NCI-H1930 (cell line): ENCODE measurements around the gene CDK13.
"Not testable (repeated sequence)": the region's sequence is repeated elsewhere in the genome, so short reads cannot be mapped to it uniquely, and the experiment has no call there.

ENCODE experiments used
- DNase-seq, 2 experiments: peaks; one replicate each; lab custom pipeline; 2025; lab: John Stamatoyannopoulos, UW

The CDK13 gene

DNA sequence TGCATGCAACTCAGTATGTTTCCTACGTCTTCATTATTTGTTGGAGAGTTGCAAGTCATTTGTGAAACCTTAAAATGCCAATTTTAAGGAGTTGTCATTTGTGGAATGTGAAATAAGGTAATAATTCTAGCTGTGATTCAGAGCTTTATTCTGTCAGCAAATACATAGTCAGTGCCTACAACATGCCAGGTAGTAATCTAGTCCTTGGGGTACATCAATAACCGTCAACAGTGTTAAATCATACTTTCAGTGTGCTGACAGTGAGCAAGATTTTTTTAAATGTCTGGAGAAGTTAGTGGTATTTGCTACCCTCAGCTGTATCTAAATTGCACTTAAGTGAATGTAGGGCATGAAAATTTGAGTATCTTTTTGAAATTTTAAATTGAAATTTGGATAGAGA is 147.7 kb downstream of the CDK13 start:
- DNase-seq: no peak

DNA sequence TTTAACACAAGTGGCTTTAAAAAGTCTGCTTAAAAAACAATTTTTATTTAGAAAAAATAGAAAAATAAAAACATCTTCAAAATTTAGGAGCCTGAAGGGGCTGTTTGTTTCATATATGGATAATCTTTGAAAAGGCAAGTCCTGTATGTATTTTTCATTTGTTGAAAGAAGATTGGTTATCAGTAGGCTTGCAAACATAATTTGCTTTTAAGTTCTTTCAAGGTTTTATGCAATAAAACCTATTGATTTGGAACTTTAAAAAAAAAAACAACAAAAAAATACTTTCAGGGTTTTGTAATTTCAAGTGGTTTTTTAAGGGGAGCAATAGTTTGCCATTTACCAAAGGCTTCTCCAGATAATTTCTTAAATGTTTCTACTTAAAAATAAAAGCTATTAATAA is 148.8 kb downstream of the CDK13 start:
- DNase-seq: no peak

DNA sequence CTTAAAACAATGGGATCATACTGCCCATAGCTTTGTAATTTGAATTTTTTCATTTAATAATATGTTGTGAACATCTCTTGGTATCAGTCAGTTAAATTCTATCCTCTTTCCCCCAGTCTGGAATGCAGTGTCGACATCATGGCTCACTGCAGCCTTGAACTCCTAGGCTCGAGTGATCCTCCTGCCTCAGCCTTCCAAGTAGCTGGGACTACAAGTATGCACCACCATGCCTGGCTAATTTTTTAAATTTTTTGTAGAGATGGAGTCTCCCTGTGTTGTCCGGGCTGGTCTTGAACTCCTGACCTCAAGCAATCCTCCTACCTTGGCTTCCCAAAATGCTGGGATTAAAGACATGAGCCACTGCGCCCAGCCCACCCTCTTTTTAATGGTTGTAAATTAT is 149.8 kb downstream of the CDK13 start:
- no peak for DNase-seq

DNA sequence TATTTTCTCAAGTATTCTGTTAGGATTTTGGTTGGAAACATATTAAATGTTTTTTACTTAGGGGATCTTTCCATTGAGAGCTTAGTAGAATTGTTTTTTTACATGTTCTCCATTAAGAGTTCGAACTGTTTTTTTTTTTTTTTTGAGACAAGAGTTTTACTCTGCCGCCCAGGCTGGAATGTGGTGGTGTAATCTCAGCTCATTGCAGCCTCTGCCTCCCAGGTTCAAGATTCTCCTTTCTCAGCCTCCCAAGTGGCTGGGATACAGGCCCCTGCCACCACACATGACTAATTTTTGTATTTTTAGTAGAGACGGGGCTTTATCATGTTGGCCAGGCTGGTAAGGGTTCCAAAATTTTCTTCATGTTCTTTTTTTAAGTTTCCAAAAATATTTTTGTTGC is 151.1 kb downstream of the CDK13 start:
- DNase-seq: no peak

DNA sequence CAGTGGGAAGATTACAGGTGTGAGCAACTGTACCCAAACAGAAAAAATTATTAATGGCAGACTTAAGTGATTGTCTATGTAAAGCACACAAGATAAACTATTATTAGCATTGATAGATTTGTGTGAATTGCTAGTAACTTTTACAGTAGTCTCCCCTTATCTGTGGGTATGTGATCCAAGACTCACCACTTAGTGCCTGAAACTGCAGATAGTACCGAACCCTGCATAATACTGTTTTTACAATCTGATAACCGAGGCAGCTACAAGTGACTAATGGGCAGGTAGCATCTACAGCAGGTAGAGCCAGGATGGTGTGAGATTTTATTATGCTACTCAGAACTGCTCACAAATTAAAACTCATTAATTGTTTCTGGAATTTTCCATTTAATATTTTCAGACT is 152.8 kb downstream of the CDK13 start:
- DNase-seq: no peak

DNA sequence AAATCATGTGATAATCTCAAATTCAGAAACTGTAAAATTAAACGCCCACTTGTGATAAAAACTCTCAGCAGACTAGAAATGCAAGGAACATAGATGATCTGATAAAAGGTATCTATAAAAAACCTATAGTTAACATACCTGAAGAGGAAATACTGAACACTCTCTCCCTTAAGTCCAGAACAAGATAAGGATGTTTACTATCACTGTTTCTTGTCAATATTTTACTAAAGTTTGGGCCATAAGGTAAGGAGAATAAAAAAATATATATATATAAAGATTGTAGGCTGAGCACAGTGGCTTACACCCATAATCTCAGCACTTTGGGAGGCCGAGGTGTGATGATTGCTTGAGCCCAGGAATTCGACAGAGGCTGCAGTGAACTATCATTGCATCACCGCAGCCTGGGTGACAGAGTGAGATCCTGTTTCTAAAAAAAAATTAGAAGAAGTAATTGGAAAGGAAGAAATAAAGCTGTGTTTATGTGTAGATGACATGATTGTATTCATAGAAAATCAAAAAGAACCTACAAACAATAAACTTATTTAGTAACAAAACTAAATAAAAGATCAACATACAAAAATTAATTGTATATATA is 155.9 kb downstream of the CDK13 start:
- no peak for DNase-seq

DNA sequence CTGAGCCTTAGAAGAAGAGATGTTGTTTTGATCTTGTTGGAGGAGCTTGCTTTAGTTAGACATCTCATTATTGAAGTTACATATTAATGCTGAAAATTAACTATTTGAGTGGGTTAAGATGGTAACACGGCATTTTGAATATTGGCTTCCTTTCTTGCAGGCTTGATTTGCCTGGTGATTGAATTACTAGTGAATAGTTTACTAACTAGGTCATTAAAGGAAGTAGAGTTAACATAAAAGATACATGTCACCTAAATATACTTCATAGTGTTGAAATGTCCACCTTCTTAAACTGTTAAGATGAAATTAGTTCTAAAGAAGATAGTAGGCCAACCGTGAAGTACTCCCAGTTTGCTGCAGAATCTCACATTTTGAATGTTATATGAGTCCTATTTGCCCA is 165.9 kb downstream of the CDK13 start:
- no peak for DNase-seq

DNA sequence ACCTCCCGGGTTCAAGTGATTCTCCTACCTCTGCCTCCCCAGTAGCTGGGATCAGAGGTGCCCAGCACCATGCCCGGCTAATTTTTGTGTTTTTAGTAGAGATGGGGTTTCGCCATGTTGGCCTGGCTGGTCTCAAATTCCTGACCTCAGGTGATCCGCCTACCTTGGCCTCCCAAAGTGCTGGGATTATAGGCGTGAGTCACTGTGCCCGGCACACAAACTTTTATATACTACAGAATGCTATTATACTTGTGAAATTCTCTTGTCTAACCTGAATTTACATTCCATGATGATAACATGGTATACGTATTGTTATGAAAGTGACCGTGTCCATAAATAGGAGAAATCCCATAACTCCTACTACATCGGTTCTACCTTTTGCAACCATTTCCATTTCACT is 167.1 kb downstream of the CDK13 start:
- DNase-seq: not testable (repeated sequence)

DNA sequence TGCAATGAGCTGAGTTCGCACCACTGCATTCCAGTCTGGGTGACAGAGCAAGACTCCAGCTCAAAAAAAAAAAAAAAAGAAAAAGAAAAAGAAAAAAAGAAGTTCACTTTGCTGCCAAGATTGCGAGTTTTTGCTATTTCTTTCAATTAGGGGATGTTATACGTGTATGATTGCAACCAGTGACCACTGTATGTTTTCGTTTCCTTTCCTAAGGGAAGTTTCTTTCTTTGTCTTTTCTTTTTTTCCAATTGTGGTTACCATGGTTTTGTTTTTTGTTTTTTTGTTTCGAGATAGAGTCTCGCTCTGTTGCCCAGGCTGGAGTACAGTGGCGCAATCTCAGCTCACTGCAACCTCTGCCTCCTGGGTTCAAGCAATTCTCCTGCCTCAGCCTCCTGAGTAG is 168.1 kb downstream of the CDK13 start:
- DNase-seq: not testable (repeated sequence)

DNA sequence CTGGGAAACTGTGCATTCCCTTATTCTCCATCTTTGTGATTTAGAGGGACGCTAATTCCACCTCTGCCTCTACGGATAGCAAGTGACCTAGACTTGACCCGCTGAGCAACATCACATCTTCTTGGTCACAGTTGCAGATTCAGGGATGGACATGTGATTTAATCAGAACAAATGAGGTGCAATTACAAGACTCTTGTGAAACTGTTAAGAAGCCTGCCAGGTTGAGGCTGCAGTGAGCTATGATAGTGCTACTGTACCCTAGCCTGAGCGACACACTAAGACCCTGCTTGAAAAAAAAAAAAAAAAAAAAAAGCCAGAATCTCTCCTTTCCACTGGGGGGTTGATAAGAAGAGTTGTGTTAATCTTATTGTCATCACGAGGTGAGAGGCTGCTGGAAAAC is 170.0 kb downstream of the CDK13 start:
- DNase-seq: no peak

DNA sequence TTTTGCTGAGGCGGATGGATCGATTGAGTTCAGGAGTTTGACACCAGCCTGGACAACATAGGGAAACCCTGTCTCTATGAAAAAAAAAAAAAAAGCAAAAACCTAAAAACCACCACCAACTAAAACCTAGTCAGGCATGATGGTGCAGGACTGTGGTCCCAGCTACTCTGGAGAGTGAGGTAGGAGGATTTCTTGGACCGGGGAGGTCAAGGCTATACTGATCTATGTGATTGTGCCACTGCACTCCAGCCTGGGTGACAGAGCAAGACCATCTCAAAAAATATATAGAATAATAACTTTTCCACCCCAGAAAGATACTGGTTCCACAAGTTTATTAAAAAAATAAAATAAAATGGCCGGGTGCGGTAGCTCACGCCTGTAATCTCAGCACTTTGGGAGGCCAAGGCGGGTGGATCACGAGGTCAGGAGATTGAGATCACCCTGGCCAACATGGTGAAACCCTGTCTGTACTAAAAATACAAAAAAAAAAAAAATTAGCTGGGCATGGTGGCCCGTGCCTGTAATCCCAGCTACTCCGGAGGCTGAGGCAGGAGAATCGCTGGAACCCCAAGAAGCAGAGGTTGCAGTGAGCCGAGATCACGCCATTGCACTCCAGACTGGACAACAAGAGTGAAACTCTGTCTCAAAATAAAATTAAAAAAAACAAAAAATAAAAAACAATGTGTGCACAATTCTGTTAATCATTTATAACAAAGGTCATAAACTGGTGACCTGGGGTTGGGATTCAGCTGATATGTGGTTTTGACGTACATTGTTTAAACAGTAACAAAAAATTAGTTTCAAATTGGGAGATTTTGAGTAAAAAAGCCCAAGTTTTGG is 172.3 kb downstream of the CDK13 start:
- DNase-seq: not testable (repeated sequence)

DNA sequence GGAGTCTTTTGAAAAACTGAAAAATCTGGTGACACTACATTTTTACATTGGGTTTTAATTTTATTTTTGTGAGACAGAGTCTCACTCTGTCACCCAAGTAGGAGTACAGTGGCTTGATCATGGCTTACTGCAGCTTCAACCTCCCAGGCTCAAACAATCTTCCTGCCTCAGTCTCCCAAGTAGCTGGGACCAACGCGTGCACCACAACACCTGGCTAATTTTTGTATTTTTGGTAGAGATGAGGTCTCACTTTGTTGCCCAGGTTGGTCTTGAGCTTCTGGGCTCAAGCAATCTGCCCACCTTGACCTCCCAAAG is 172.8 kb downstream of the CDK13 start:
- DNase-seq: no peak

DNA sequence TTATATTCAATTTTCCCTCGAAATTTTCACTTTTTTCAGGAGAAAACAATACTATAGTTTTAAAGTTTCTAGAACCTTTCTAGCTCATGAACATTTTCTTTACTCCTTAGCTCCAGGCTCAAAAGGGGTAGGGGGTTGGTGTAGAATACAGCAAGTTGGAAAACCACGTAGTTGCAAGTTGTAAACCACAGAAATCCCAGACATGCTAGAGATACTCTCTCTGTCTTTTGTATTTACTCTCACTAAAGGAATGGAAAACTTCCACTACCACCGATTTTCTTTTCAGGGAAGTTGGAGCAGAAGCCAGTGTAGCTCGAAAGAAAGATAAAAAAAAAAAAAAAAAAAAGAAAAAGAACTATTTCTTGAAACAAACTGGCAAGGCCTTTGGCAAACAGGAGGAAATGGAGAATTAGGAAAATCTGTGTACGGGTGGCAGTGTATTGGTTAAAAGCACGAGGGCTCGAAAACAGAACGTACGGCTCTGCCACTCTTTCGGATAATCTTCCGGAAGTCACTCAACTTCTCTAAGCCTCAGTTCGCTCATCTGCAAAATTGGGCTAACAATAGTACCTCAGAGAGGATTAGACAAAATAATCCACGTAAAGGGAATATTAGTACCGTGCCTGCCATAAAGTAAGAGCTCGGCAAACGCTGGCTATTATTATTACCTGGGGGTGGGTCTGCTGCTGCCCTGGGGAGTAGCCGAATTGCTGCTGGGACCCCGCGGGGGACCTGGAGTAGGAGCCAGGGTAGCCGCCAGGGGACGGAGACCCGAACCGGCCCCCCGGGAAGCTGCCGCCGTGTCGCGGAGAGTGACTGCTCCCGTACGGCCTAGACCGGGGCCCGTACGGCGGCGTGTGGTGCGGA is 183.7 kb downstream of the CDK13 start:
- no peak for DNase-seq

DNA sequence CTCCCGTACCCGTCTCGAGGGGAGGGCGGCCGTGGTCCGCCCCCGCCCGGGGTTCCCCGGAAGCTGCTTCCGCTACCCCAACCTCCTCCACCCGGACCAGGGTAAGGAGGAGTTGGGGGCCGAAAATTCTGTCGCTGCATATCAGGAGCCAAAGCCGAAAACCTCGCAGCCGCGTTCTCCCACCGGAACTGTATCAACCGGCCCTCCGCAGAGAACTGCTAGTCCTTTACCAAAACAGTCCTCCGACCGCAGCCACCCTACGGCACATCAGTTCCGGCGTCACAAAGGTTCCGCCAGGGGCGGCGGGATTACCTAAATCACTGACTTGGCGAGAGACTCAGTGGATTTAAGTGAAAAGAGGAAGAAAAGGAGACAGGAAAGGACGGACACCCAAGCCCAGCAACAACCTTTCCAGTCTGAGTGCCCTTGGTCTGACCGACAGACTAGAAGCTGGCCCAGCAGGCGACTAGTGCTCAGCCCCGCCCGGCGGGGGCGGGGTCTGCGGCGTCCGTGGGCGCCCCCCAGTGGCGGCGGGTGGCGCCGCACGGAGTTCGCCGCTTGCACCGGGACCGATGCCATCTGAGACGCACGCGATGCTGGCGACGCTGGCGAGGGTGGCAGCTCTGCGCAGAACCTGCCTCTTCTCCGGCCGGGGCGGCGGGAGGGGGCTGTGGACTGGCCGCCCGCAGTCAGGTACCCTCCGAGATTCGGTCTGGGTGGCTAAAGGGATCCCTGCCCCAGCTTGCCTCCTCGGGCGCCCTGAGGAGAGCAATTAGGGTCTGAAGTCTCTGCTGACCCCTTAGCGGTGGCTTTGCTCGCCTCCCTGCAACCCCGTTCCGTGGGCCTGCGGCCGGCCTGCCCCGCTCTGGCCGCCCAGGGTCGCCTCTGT is 184.6 kb downstream of the CDK13 start, which contains the start of the genes MPLKIP and SUGCT:
Gene MPLKIP, minus strand, starts transcription at position 195 of the 889 bp plus-strand sequence. Its CDS starts 55 bp downstream, at position 140.
Gene SUGCT, plus strand, starts transcription at position 578 of the 889 bp plus-strand sequence.
- peak; percentile 77 to 91 for DNase-seq

DNA sequence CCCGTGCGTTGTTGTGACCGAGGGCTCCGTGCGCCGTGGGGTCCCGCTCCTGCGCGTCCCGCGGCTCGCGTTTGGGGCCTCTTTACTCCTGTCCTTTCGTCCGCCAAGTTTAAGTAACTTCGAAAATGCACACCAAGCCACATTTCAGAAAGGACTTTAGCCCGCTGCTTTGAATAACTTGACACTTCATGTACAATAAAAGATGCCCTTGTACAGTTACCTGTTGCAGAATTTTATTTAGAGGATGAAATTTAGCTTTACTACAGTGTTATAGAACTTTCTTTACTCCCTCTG is 185.2 kb downstream of the CDK13 start:
- no peak for DNase-seq

DNA sequence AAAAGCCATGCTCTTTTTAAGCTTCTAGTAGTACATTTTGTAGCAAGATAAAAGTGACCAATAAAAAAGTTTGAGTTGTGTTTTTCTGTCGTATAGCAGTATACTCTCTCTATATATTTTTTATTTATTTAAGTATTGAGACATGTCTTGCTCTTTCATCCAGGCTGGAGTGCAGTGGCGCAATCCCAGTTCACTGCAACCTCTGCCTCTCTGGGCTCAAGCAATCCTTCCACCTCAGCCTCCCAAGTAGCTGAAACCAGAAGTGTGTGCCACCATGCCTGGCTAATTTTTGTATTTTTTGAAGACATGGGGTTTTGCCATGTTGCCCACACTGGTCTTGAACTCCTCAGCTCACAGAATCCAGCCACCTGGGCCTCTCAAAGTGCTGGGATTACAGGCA is 187.5 kb downstream of the CDK13 start:
- DNase-seq: no peak

DNA sequence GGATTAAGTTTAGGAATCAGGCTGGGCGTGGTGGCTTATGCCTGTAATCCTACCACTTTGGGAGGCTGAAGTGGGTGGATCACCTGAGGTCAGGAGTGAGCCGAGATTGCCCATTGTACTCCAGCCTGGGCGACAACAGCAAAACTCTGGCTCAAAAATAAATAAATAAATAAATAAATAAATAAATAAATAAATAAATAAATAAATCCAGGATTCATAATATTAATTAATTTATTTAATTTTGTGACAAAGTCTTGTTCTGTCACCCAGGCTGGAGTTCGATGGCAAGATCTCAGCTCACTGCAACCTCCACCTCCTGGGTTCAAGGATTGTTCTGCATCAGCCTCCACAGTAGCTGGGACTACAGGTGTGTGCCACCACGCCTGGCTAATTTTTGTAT is 188.9 kb downstream of the CDK13 start:
- no peak for DNase-seq

DNA sequence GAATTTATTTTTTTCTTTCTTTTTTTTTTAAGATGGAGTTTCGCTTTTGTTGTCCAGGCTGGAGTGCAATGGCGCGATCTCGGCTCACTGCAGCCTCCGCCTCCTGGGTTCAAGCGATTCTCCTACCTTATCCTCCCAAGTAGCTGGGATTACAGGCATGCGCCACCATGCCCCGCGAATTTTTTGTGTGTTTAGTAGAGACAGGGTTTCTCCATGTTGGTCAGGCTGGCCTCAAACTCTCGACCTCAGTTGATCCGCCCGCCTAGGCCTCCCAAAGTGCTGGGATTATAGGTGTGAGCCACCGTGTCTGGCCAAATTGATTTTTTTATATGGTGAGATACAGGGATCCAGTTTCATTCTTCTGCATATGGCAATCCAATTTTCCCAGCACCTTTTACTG is 189.8 kb downstream of the CDK13 start:
- not testable (repeated sequence) for DNase-seq

DNA sequence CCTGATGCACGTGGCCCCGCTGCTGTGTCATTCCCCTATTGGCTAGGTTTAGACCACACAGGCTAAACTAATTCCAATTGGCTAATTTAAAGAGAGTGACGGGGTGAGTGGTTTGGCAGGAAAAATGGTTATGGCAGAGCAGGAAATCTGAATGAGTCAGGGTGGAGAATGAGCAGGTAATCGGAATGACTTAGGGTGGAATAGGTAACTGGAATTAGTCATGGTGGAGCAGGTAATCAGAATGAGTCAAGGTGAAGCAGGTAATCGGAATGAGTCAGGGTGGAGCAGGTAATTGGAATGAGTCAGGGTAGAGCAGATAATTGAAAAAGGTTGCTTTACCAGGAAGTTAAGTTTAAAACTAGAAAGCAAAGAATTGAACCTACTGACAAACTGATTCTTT is 191.9 kb downstream of the CDK13 start:
- not testable (repeated sequence) for DNase-seq

DNA sequence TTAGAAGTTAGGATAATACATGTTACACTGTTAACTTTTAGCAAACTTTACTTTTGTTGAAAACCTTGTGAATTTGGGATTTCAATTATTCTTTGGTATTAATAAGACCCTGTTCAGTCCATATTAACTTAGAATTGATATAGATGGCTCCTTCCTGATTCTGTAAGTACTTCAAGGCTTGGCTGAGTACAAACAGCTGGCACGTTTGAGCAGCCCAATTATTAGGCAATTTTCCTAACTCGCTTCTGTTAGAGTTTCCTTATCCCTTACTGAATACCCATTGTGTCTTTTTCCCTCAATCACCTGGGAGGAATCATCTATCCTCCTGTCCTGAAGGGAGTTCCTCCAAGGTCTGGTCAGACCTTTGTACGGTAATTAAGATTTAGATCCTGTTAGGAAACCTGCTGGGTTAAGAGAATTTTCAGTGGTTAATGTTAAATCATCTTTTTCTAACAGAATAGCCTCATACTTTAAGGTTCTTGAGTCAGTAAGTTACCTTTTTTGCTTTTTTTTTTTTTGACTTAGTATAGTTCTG is 195.6 kb downstream of the CDK13 start:
- DNase-seq: not testable (repeated sequence)

DNA sequence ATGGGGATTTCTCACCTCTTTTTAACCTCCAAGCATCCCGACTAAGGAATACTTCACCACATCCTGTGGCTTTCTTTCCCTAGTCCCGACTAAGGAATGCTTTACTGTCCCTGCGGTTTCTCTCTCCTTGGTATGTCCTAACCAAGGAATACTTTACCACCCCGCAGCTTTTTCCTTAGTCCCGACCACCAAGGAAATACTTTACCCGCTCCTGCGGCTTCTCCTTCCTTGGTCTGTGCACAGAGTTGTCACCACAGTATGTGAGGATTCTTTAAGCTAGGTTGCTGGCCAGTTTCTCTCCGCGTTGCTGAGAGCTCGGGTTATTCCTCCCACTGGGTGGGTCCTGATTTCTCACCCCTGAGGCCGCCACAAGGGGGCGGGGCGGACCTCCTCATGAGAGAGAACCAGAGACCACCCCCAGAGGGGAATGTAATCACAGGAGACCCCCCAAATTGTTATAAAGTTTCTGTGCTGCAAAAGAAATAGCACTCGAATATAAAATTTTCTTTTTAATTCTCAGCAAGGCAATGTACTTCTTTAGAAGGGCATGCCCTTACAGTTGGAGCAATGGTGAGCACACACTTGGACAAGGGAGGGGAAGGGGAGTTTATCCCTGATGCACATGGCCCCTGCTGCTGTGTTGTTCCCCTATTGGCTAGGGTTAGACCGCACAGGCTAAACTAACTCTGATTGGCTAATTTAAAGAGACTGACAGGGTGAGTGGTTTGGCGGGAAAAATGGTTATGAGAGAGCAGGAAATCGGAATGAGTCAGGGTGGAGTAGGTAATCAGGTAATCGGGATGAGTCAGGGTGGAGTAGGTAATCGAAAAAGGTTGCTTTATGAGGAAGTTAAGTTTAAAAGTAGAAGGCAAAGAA is 197.6 kb downstream of the CDK13 start:
- DNase-seq: no peak
